SK-N-SH (cell line): ENCODE results near the gene NANS. TPM values are rescaled to one million over a fixed set of nuclear protein-coding genes. Genes with fewer than 3 reads are reported as not detected.

Experiments used
- CTCF ChIA-PET: fragments of 300-600, 350-600 bp; formaldehyde crosslinking; extraction: SDS; loops from one replicate; lab custom pipeline; 2021; lab: Yijun Ruan, JAX
- POLR2A ChIA-PET: fragments of 350-600 bp; sonication (Branson Sonifier 250); formaldehyde crosslinking; extraction: SDS; loops from one replicate; lab custom pipeline; 2020; ENCODE audit warnings: antibody characterized with exemption, inconsistent platforms; lab: Yijun Ruan, JAX
- DNase-seq: peaks from one replicate; pipeline ENCODE4 v3.0.0; 2012
- H2AFZ ChIP-seq: fragments of 200-600 bp; sonication (generic); 2 replicates; pipeline ENCODE4 v1.8.1; 2016; ENCODE audit warnings: antibody characterized with exemption, mild to moderate bottlenecking, low read depth
- H3F3A ChIP-seq: fragments of 200-600 bp; sonication (generic); replicated peaks from 2 replicates; pipeline ENCODE3; 2016; ENCODE audit warnings: antibody characterized with exemption, mild to moderate bottlenecking; ENCODE audit not compliant: insufficient read depth
- H3K27ac ChIP-seq, 2 experiments: fragments of 200-500 bp in 1 of 2; fragments of 200-600 bp in 1 of 2; sonication (Bioruptor generic) in 1 of 2; sonication (generic), shearing (Covaris generic) in 1 of 2; 2 replicates each; pipeline versions ENCODE4 v1.5.1 to v1.6.1; 2014 to 2016; ENCODE audit warnings: low read depth in 2 of 2, inconsistent platforms in 1 of 2, low read length in 1 of 2, mild to moderate bottlenecking in 1 of 2, mixed read lengths in 1 of 2
- H3K27me3 ChIP-seq: fragments of 200-600 bp; sonication (generic), shearing (Covaris generic); 2 replicates; pipeline ENCODE4 v1.6.1; 2016; ENCODE audit warnings: mixed run types; ENCODE audit not compliant: insufficient read depth
- H3K36me3 ChIP-seq, 2 experiments: fragments of 200-500 bp in 1 of 2; fragments of 200-600 bp in 1 of 2; sonication (Bioruptor generic) in 1 of 2; sonication (generic) in 1 of 2; replicated peaks in 1 of 2; 2 replicates each; pipeline versions ENCODE3 to v1.5.1; 2014 to 2016; ENCODE audit warnings: low read length in 1 of 2, mild to moderate bottlenecking in 1 of 2; ENCODE audit not compliant: insufficient read depth in 2 of 2, control insufficient read depth in 1 of 2
- H3K4me1 ChIP-seq, 2 experiments: fragments of 200-500 bp in 1 of 2; fragments of 200-600 bp in 1 of 2; sonication (Bioruptor generic) in 1 of 2; sonication (generic), shearing (Covaris generic) in 1 of 2; 2 replicates each; pipeline versions ENCODE4 v1.5.1 to v1.6.1; 2014 to 2016; ENCODE audit warnings: low read depth in 1 of 2, low read length in 1 of 2, mixed run types in 1 of 2; ENCODE audit not compliant: insufficient read depth in 2 of 2, control insufficient read depth in 1 of 2
- H3K4me2 ChIP-seq: fragments of 200-600 bp; sonication (generic), shearing (Covaris generic); 2 replicates; pipeline ENCODE4 v1.6.1; 2017; ENCODE audit warnings: mixed run types
- H3K4me3 ChIP-seq, 2 experiments: fragments of 200-500 bp in 1 of 2; fragments of 200-600 bp in 1 of 2; sonication (Bioruptor generic) in 1 of 2; sonication (generic), shearing (Covaris generic) in 1 of 2; 2 replicates each; pipeline versions ENCODE4 v1.5.1 to v1.8.1; 2014 to 2016; ENCODE audit warnings: low read depth in 2 of 2, inconsistent platforms in 1 of 2, low read length in 1 of 2, mild to moderate bottlenecking in 1 of 2, mixed read lengths in 1 of 2, moderate library complexity in 1 of 2
- H3K79me2 ChIP-seq: fragments of 200-600 bp; sonication (generic); 2 replicates; pipeline ENCODE4 v1.8.1; 2017; ENCODE audit warnings: mild to moderate bottlenecking; ENCODE audit not compliant: insufficient read depth
- H3K9ac ChIP-seq: fragments of 200-600 bp; sonication (generic); 2 replicates; pipeline ENCODE4 v1.6.1; 2017; ENCODE audit warnings: mixed run types
- H3K9me2 ChIP-seq: fragments of 200-600 bp; sonication (generic); 2 replicates; pipeline ENCODE4 v1.6.1; 2017; ENCODE audit warnings: mixed run types
- H3K9me3 ChIP-seq: fragments of 200-600 bp; sonication (generic); 2 replicates; pipeline ENCODE4 v1.6.1; 2017; ENCODE audit warnings: mixed run types, mild to moderate bottlenecking, moderate library complexity
- H4K20me1 ChIP-seq: fragments of 200-600 bp; sonication (generic); 2 replicates; pipeline ENCODE4 v1.6.1; 2017; ENCODE audit warnings: mild to moderate bottlenecking, mixed run types; ENCODE audit not compliant: insufficient read depth
- CTCF ChIP-seq: fragments of 200-600 bp; sonication (generic); IDR thresholded peaks from 2 replicates; pipeline ENCODE4 v1.6.1; 2017; ENCODE audit warnings: antibody characterized with exemption, mild to moderate bottlenecking, moderate library complexity
- EP300 ChIP-seq, 2 experiments: IDR thresholded peaks; 2 replicates each; pipeline versions ENCODE4 v1.4.0 to v1.6.1; 2012; ENCODE audit warnings: borderline replicate concordance in 1 of 2, low read depth in 1 of 2, low read length in 1 of 2
- EZH2phosphoT487 ChIP-seq: fragments of 200-600 bp; sonication (generic); IDR thresholded peaks from 2 replicates; pipeline ENCODE4 v1.6.1; 2017; ENCODE audit warnings: low read depth, mixed run types, mild to moderate bottlenecking, antibody characterized with exemption, moderate library complexity, borderline replicate concordance
- FOXJ3 ChIP-seq: sonication (generic); formaldehyde crosslinking; IDR thresholded peaks from 2 replicates; pipeline ENCODE4 v1.5.1; 2020; ENCODE audit warnings: mild to moderate bottlenecking, missing genetic modification reagents
- FOXM1 ChIP-seq: IDR thresholded peaks from 2 replicates; pipeline ENCODE4 v1.4.0; 2012; ENCODE audit warnings: low read depth, mild to moderate bottlenecking
- GABPA ChIP-seq: IDR thresholded peaks from 2 replicates; pipeline ENCODE4 v1.4.0; 2012; ENCODE audit warnings: low read depth, mild to moderate bottlenecking
- JUND ChIP-seq: IDR thresholded peaks from 2 replicates; pipeline ENCODE4 v1.4.0; 2012
- MEF2A ChIP-seq: IDR thresholded peaks from 2 replicates; pipeline ENCODE4 v1.4.0; 2012; ENCODE audit warnings: low read depth, borderline replicate concordance
- NRF1 ChIP-seq: IDR thresholded peaks from 2 replicates; pipeline ENCODE4 v1.6.1; 2012; ENCODE audit warnings: low read depth, mild to moderate bottlenecking, low read length
- PBX3 ChIP-seq: IDR thresholded peaks from 2 replicates; pipeline ENCODE4; 2012
- POLR2AphosphoS5 ChIP-seq: IDR thresholded peaks from 2 replicates; pipeline ENCODE4 v1.6.1; 2012; ENCODE audit warnings: low read depth, low read length
- RAD21 ChIP-seq: IDR thresholded peaks from 2 replicates; pipeline ENCODE4 v1.6.1; 2012; ENCODE audit warnings: mild to moderate bottlenecking, low read length
- RCOR1 ChIP-seq: fragments of 150-350 bp; IDR thresholded peaks from 2 replicates; pipeline ENCODE4 v1.6.1; 2017; ENCODE audit warnings: antibody characterized with exemption, low read length
- RFX5 ChIP-seq: IDR thresholded peaks from 2 replicates; pipeline ENCODE4 v1.6.1; 2012; ENCODE audit warnings: mild to moderate bottlenecking, improper control_type of control experiment, low read length
- SMC3 ChIP-seq: IDR thresholded peaks from 2 replicates; pipeline ENCODE4 v1.6.1; 2012; ENCODE audit warnings: low read depth, low read length, improper control_type of control experiment
- TEAD4 ChIP-seq: IDR thresholded peaks from 2 replicates; pipeline ENCODE4 v1.4.0; 2012; ENCODE audit warnings: mild to moderate bottlenecking, borderline replicate concordance; ENCODE audit not compliant: insufficient read depth
- USF2 ChIP-seq: fragments of 150-350 bp; IDR thresholded peaks from 2 replicates; pipeline ENCODE4 v1.6.1; 2017; ENCODE audit warnings: antibody characterized with exemption, low read length, low read depth, borderline replicate concordance
- YY1 ChIP-seq: IDR thresholded peaks from 2 replicates; pipeline ENCODE4 v1.4.0; 2012; ENCODE audit warnings: low read depth, mild to moderate bottlenecking
- WGBS: methylation state at CpG from one replicate; pipeline ENCODE4 v1.1.6; 2017; ENCODE audit warnings: low lambda C conversion rate; 5-methylcytosine and 5-hydroxymethylcytosine counted together
- polyA plus RNA-seq, 3 experiments: library from polyadenylated mRNA; depleted of rRNA; stranded (reverse); fragments of >200 nt; gene quantifications; 2 replicates each; pipeline ENCODE4 v1.2.3, GENCODE V29; 2012
- TF ChIP-seq, protein P1 (sequence below): IDR thresholded peaks from 2 replicates; pipeline ENCODE4 v1.4.0; 2012; ENCODE audit warnings: low read depth
- TF ChIP-seq, protein P2 (sequence below): IDR thresholded peaks from 2 replicates; pipeline ENCODE4 v1.6.1; 2012; ENCODE audit warnings: mild to moderate bottlenecking, low read depth, low read length, moderate library complexity
- TF ChIP-seq, protein P3 (sequence below): IDR thresholded peaks from 2 replicates; pipeline ENCODE4 v1.4.0; 2012; ENCODE audit warnings: low read depth, borderline replicate concordance

NANS gene
- polyA plus RNA-seq, 1 of the 3 experiments (the other 2 are of a cell fraction) = 61.3 TPM

DNA sequence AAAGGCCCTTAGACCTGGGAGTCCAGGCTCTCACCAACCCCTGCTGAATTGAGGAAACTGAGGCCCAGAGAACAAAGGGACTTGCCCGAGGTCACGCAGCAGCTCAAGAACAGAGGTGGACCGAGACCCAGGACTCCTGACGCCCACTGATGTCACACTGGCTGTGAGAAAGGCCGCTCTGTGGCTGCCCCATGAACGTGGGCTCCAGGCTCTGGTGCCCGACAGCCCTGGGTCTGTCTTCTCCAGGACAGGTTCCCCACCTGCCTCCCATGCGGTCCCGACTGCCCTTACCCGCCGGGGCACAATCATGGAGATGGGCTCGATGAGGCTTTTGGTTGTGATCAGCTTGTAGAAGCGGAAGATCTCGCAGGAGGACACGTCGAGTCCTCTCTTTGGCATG is 71.8 kb downstream of the NANS start:
- no peak for TF ChIP-seq FOXJ3
- TF ChIP-seq YY1 = no peak
- TF ChIP-seq JUND = no peak
- no peak for TF ChIP-seq TEAD4
- TF ChIP-seq, protein P1, sequence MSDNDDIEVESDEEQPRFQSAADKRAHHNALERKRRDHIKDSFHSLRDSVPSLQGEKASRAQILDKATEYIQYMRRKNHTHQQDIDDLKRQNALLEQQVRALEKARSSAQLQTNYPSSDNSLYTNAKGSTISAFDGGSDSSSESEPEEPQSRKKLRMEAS = no peak
- TF ChIP-seq RCOR1 = no peak
- Histone ChIP-seq H3K9me2 (no peaks in the 10 kb centered on the region), H2AFZ (no peak overlapping the region), H3K79me2 (no peaks in the 10 kb centered on the region), H3F3A (no peaks in the 10 kb centered on the region), H3K4me2 (no peak overlapping the region), H3K27ac (no peak overlapping the region), H3K9ac (no peak overlapping the region), H3K9me3 (no peaks in the 10 kb centered on the region), H3K36me3 (no peaks in the 10 kb centered on the region), H3K4me1 (no peaks in the 10 kb centered on the region), H3K27me3 (no peaks in the 10 kb centered on the region), H4K20me1 (no peaks in the 10 kb centered on the region), H3K4me3 (no peak overlapping the region)
- ChIA-PET CTCF (interaction anchor here (1.6 kb wide), 1 partner anchor 9 kb away, joined by 9 read pairs; the partner anchor contains the start of gene TRIM14), POLR2A (interaction anchor here (0.8 kb wide), 1 partner anchor 9 kb away, joined by 3 read pairs; the partner anchor contains the start of gene TRIM14)
- no peak for DNase-seq
- WGBS = 99% methylated on average over 9 of the region's 16 CpGs

GRCh38 chr9:98129451-98129881 is 72.9 kb downstream of the NANS start:
- Histone ChIP-seq H3K79me2 (no peaks in the 10 kb centered on the region), H3K4me2 (no peak overlapping the region), H3K9ac (no peak overlapping the region), H3K36me3 (no peaks in the 10 kb centered on the region), H3K27me3 (no peaks in the 10 kb centered on the region), H2AFZ (no peak overlapping the region), H3K4me1 (no peaks in the 10 kb centered on the region), H4K20me1 (no peaks in the 10 kb centered on the region), H3K9me2 (no peaks in the 10 kb centered on the region), H3K27ac (no peak overlapping the region), H3K9me3 (no peaks in the 10 kb centered on the region), H3F3A (no peaks in the 10 kb centered on the region), H3K4me3 (no peak overlapping the region)
- DNase-seq = no peak
- ChIA-PET CTCF (interaction anchor here (1.0 to 1.6 kb wide), 2 partner anchors 10 to 15 kb away, joined by 3 to 9 read pairs; partner anchors contain the start of gene TRIM14), POLR2A (no interaction called here)
- WGBS = 93% methylated on average over 10 of the region's 10 CpGs
- TF ChIP-seq POLR2AphosphoS5 (no peak), NRF1 (no peak), RAD21 (no peak), SMC3 (no peak), USF2 (no peak), FOXM1 (no peak), GABPA (no peak), RCOR1 (no peak), MEF2A (no peak), EZH2phosphoT487 (no peak), EP300 (IDR thresholded peaks at IDR 0.05; ENCODE audit: borderline replicate concordance in 1 of 2, low read depth in 1 of 2, low read length in 1 of 2) (no peak), PBX3 (no peak), RFX5 (no peak), CTCF (no peak)
- TF ChIP-seq, protein P2, sequence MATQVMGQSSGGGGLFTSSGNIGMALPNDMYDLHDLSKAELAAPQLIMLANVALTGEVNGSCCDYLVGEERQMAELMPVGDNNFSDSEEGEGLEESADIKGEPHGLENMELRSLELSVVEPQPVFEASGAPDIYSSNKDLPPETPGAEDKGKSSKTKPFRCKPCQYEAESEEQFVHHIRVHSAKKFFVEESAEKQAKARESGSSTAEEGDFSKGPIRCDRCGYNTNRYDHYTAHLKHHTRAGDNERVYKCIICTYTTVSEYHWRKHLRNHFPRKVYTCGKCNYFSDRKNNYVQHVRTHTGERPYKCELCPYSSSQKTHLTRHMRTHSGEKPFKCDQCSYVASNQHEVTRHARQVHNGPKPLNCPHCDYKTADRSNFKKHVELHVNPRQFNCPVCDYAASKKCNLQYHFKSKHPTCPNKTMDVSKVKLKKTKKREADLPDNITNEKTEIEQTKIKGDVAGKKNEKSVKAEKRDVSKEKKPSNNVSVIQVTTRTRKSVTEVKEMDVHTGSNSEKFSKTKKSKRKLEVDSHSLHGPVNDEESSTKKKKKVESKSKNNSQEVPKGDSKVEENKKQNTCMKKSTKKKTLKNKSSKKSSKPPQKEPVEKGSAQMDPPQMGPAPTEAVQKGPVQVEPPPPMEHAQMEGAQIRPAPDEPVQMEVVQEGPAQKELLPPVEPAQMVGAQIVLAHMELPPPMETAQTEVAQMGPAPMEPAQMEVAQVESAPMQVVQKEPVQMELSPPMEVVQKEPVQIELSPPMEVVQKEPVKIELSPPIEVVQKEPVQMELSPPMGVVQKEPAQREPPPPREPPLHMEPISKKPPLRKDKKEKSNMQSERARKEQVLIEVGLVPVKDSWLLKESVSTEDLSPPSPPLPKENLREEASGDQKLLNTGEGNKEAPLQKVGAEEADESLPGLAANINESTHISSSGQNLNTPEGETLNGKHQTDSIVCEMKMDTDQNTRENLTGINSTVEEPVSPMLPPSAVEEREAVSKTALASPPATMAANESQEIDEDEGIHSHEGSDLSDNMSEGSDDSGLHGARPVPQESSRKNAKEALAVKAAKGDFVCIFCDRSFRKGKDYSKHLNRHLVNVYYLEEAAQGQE = no peak
- TF ChIP-seq, protein P3, sequence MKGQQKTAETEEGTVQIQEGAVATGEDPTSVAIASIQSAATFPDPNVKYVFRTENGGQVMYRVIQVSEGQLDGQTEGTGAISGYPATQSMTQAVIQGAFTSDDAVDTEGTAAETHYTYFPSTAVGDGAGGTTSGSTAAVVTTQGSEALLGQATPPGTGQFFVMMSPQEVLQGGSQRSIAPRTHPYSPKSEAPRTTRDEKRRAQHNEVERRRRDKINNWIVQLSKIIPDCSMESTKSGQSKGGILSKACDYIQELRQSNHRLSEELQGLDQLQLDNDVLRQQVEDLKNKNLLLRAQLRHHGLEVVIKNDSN = no peak
